IPS DF 6.9 (cell line): ENCODE results near the gene ZBTB16.

Source experiments
- DNase-seq: peaks from one replicate; pipeline ENCODE4 v3.0.0-alpha.2; 2013; ENCODE audit warnings: low read depth, low spot score
- H3K27ac ChIP-seq: one replicate; pipeline ENCODE4 v1.5.1; 2013; ENCODE audit warnings: low read length, control low read depth
- H3K27me3 ChIP-seq: 2 replicates; pipeline ENCODE4 v1.6.1; 2013; ENCODE audit warnings: mild to moderate bottlenecking, low read length; ENCODE audit not compliant: control insufficient read depth, insufficient read depth
- H3K36me3 ChIP-seq: 2 replicates; pipeline ENCODE4 v1.6.1; 2013; ENCODE audit warnings: low read length; ENCODE audit not compliant: control insufficient read depth, insufficient read depth
- H3K4me1 ChIP-seq: 2 replicates; pipeline ENCODE4 v1.6.1; 2013; ENCODE audit warnings: low read length; ENCODE audit not compliant: control insufficient read depth, insufficient read depth
- H3K4me3 ChIP-seq: 2 replicates; pipeline ENCODE4 v1.5.1; 2013; ENCODE audit warnings: mild to moderate bottlenecking, low read length
- H3K9me3 ChIP-seq: 2 replicates; pipeline ENCODE4 v1.6.1; 2013; ENCODE audit warnings: low read length, inconsistent platforms; ENCODE audit not compliant: control insufficient read depth, insufficient read depth
- WGBS: extraction: QIAGEN DNeasy Blood & Tissue Kit; methylation state at CpG from one replicate; pipeline ENCODE4 v1.1.7; 2013; ENCODE audit warnings: mixed read lengths, missing lambda C conversion rate; ENCODE audit not compliant: insufficient read length, insufficient coverage; 5-methylcytosine and 5-hydroxymethylcytosine counted together

ZBTB16 gene

GRCh38 chr11:114075891-114076441 lies 16.5 kb downstream of the ZBTB16 start:
- no peak for DNase-seq
- Histone ChIP-seq H3K27ac (no peak overlapping the region), H3K27me3 (peaks cover 12% of the 10 kb centered on the region), H3K9me3 (no peaks in the 10 kb centered on the region), H3K4me3 (no peak overlapping the region), H3K36me3 (no peaks in the 10 kb centered on the region; the same call in 1 of the 2 replicates), H3K4me1 (peaks cover 5% of the 10 kb centered on the region)
- WGBS: no CpG with 5 or more reads among the region's 18 CpGs

GRCh38 chr11:114076921-114077331 lies 17.4 kb downstream of the ZBTB16 start:
- Histone ChIP-seq H3K4me1 (peaks cover 5% of the 10 kb centered on the region), H3K36me3 (no peaks in the 10 kb centered on the region; the same call in 1 of the 2 replicates), H3K27me3 (peaks cover 12% of the 10 kb centered on the region), H3K4me3 (no peak overlapping the region), H3K9me3 (no peaks in the 10 kb centered on the region), H3K27ac (no peak overlapping the region)
- DNase-seq: no peak
- WGBS: no CpG with 5 or more reads among the region's 3 CpGs

- Histone ChIP-seq H3K4me1 (peaks cover 5% of the 10 kb centered on the region), H3K9me3 (no peaks in the 10 kb centered on the region), H3K27ac (no peak overlapping the region), H3K36me3 (no peaks in the 10 kb centered on the region; the same call in 1 of the 2 replicates), H3K4me3 (no peak overlapping the region), H3K27me3 (peaks cover 12% of the 10 kb centered on the region)
- no CpG with 5 or more reads among the region's 9 CpGs for WGBS
- DNase-seq: no peak
Measured at GRCh38 chr11:114077482-114078305, 18.2 kb downstream of the ZBTB16 start.

- peaks cover 5% of the 10 kb centered on the region for H3K4me1 ChIP-seq
- no peak for DNase-seq
- peaks cover 12% of the 10 kb centered on the region for H3K27me3 ChIP-seq
- no peaks in the 10 kb centered on the region for H3K9me3 ChIP-seq
- WGBS: no CpG with 5 or more reads among the region's 4 CpGs
- no peak overlapping the region for H3K4me3 ChIP-seq
- H3K27ac ChIP-seq: no peak overlapping the region
- H3K36me3 ChIP-seq: no peaks in the 10 kb centered on the region; the same call in 1 of the 2 replicates
Measured at GRCh38 chr11:114078423-114078822, 18.9 kb downstream of the ZBTB16 start.

GRCh38 chr11:114079511-114080065 lies 20.1 kb downstream of the ZBTB16 start:
- Histone ChIP-seq H3K9me3 (no peaks in the 10 kb centered on the region), H3K27me3 (peaks cover 12% of the 10 kb centered on the region; the same call in 1 of the 2 replicates), H3K4me3 (no peak overlapping the region), H3K36me3 (no peaks in the 10 kb centered on the region; the same call in 1 of the 2 replicates), H3K27ac (no peak overlapping the region), H3K4me1 (peaks cover 4% of the 10 kb centered on the region)
- DNase-seq: no peak
- no CpG with 5 or more reads among the region's 6 CpGs for WGBS

GRCh38 chr11:114080219-114080618 lies 20.7 kb downstream of the ZBTB16 start:
- H3K27me3 ChIP-seq: peaks cover 12% of the 10 kb centered on the region; the same call in 1 of the 2 replicates
- WGBS: no CpG with 5 or more reads among the region's 5 CpGs
- no peak overlapping the region for H3K4me3 ChIP-seq
- no peaks in the 10 kb centered on the region for H3K36me3 ChIP-seq
- H3K27ac ChIP-seq: no peak overlapping the region
- H3K9me3 ChIP-seq: no peaks in the 10 kb centered on the region
- no peak for DNase-seq
- H3K4me1 ChIP-seq: peaks cover 4% of the 10 kb centered on the region

- Histone ChIP-seq H3K36me3 (no peaks in the 10 kb centered on the region), H3K27ac (no peak overlapping the region), H3K4me3 (no peak overlapping the region), H3K9me3 (no peaks in the 10 kb centered on the region), H3K4me1 (peaks cover 4% of the 10 kb centered on the region), H3K27me3 (peaks cover 12% of the 10 kb centered on the region; the same call in 1 of the 2 replicates)
- no CpG with 5 or more reads among the region's 3 CpGs for WGBS
- no peak for DNase-seq
Measured at GRCh38 chr11:114080769-114081168, 21.3 kb downstream of the ZBTB16 start.

- peaks cover 12% of the 10 kb centered on the region; the same call in 1 of the 2 replicates for H3K27me3 ChIP-seq
- WGBS: 100% methylated on average over 1 of the region's 9 CpGs
- no peaks in the 10 kb centered on the region for H3K36me3 ChIP-seq
- H3K4me3 ChIP-seq: no peak overlapping the region
- no peak overlapping the region for H3K27ac ChIP-seq
- DNase-seq: no peak
- no peaks in the 10 kb centered on the region for H3K9me3 ChIP-seq
- H3K4me1 ChIP-seq: peaks cover 2% of the 10 kb centered on the region; the same call in 1 of the 2 replicates
Measured at GRCh38 chr11:114081641-114082414, 22.3 kb downstream of the ZBTB16 start.

- Histone ChIP-seq H3K9me3 (no peaks in the 10 kb centered on the region), H3K4me3 (no peak overlapping the region), H3K36me3 (no peaks in the 10 kb centered on the region), H3K27me3 (peaks cover 10% of the 10 kb centered on the region; the same call in 1 of the 2 replicates), H3K4me1 (peaks cover 2% of the 10 kb centered on the region; the same call in 1 of the 2 replicates), H3K27ac (no peak overlapping the region)
- no peak for DNase-seq
- WGBS: no CpG with 5 or more reads among the region's 6 CpGs
Measured at GRCh38 chr11:114082415-114082748, 22.9 kb downstream of the ZBTB16 start.

GRCh38 chr11:114082767-114083181 lies 23.3 kb downstream of the ZBTB16 start:
- DNase-seq: no peak
- Histone ChIP-seq H3K36me3 (no peaks in the 10 kb centered on the region), H3K4me1 (no peaks in the 10 kb centered on the region; the same call in 1 of the 2 replicates), H3K4me3 (no peak overlapping the region), H3K27me3 (peaks cover 7% of the 10 kb centered on the region; the same call in 1 of the 2 replicates), H3K9me3 (no peaks in the 10 kb centered on the region), H3K27ac (no peak overlapping the region)
- no CpG with 5 or more reads among the region's 22 CpGs for WGBS
